Spinal cord (tissue), 10 donors: ENCODE data around the gene GHSR. TPM values are rescaled to one million over a fixed set of nuclear protein-coding genes. Genes with fewer than 3 reads are reported as not detected.
"Not testable (repeated sequence)": the region's sequence is repeated elsewhere in the genome, so short reads cannot be mapped to it uniquely, and the experiment has no call there.

ENCODE experiments used
- DNase-seq, 6 donors: peaks; one replicate each; pipeline versions ENCODE4 v3.0.0 to v3.0.0-alpha.2; 2013 to 2015; ENCODE audit warnings: low spot score in 6 of 6, low read depth in 4 of 6
- H3K27ac ChIP-seq: one replicate; pipeline ENCODE4 v1.5.1; 2013; ENCODE audit warnings: low read depth, low read length, control low read depth
- H3K27me3 ChIP-seq: one replicate; pipeline ENCODE4 v1.6.1; 2013; ENCODE audit warnings: low read length; ENCODE audit not compliant: control insufficient read depth, insufficient read depth
- H3K36me3 ChIP-seq: one replicate; pipeline ENCODE4 v1.6.1; 2013; ENCODE audit warnings: low read length; ENCODE audit not compliant: control insufficient read depth, insufficient read depth
- H3K4me1 ChIP-seq: one replicate; pipeline ENCODE4 v1.6.1; 2013; ENCODE audit warnings: low read length; ENCODE audit not compliant: control insufficient read depth, insufficient read depth
- H3K4me3 ChIP-seq: one replicate; pipeline ENCODE4 v1.5.1; 2013; ENCODE audit warnings: low read depth, low read length, control low read depth
- H3K9me3 ChIP-seq: one replicate; pipeline ENCODE4 v1.6.1; 2013; ENCODE audit warnings: low read length; ENCODE audit not compliant: control insufficient read depth, insufficient read depth
- WGBS: methylation state at CpG from one replicate; pipeline ENCODE4 v1.1.5; 2013; ENCODE audit warnings: missing lambda C conversion rate; ENCODE audit not compliant: insufficient coverage; 5-methylcytosine and 5-hydroxymethylcytosine counted together
- long read RNA-seq, 4 donors: transcript quantifications; one replicate each; lab custom pipeline, GENCODE V29; 2026
- polyA plus RNA-seq, 2 donors: library from polyadenylated mRNA; unstranded; fragments of 120-200 nt; gene quantifications; one replicate each; pipeline ENCODE4 v1.2.1, GENCODE V29; 2013; ENCODE audit not compliant: insufficient read length in 2 of 2
- total RNA-seq, 2 donors: library from RNA; depleted of rRNA in 1 of 2; stranded (reverse); fragments of 120-200 nt in 1 of 2; fragments of >200 nt in 1 of 2; gene quantifications; one replicate each; pipeline versions ENCODE4 v1.2.3 to v1.2.4, GENCODE V29; 2013 to 2014
- donor health status: healthy.

GHSR gene
- under 1 TPM; 0.17 to 0.40 TPM for total RNA-seq
- polyA plus RNA-seq: under 1 TPM; 0.18 to 0.29 TPM
- long read RNA-seq, donor 1, partial matches to known transcripts: 0 of 1 reads
- long read RNA-seq, donor 1, other reads (novel, unspliced or antisense): 0 of 1 reads
- long read RNA-seq, donor 2: 0 reads
- long read RNA-seq, donor 3, partial matches to known transcripts: 0 of 1 reads
- long read RNA-seq, donor 3, other reads (novel, unspliced or antisense): 0 of 1 reads
- long read RNA-seq, donor 4: 0 reads

- Histone ChIP-seq H3K9me3 (no peaks in the 10 kb centered on the region), H3K4me3 (no peak within 1 kb of the TSS), H3K27me3 (peaks cover 53% of the 10 kb centered on the region), H3K4me1 (peaks cover 29% of the 10 kb centered on the region), H3K36me3 (no peaks in the 10 kb centered on the region), H3K27ac (no peak within 1 kb of the TSS)
- 4% methylated on average over 75 of the region's 76 CpGs for WGBS
- peak in 2 of 6 donors; percentile 36 to 60 for DNase-seq
These were observed at the start of gene GHSR for GRCh38 chr3:172447611-172448579. Gene GHSR (minus strand): TSS chr3:172448456. CDS start chr3:172448413, 43 bp downstream.

DNA sequence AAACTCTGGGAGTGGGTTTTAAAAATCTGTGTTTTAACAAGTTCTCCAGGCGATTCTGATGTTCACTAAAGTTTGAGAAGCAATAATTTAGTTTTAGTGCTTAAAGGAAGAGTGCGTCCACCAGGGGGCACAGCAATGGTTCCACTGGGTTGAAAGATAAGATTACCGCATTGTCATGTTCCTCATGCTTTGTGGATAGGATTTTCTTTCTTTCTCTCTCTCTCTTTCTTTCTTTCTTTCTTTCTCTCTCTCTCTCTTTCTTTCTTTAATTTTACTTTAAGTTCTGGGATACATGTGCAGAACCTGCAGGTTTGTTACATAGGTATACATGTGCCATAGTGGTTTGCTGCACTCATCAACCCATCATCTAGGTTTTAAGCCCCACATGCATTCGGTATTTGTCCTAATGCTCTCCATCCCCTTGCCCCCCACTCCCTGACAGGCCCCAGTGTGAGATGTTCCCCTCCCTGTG lies 42.0 kb upstream of the GHSR start:
- peak in 5 of 6 donors; percentile 7 to 73 (median 36) for DNase-seq
- WGBS: no CpG with 5 or more reads among the region's 4 CpGs
- H3K36me3 ChIP-seq: not testable (repeated sequence)

GRCh38 chr3:172478116-172478515 lies 29.9 kb upstream of the GHSR start:
- Histone ChIP-seq H3K36me3 (no peaks in the 10 kb centered on the region), H3K27me3 (no peaks in the 10 kb centered on the region), H3K4me3 (no peak overlapping the region), H3K9me3 (no peaks in the 10 kb centered on the region), H3K27ac (no peak overlapping the region), H3K4me1 (no peaks in the 10 kb centered on the region)
- 86% methylated on average over 1 of the region's 1 CpG for WGBS
- no peak for DNase-seq

More for the DNA sequence above, 42.0 kb upstream of the GHSR start:
- not testable (repeated sequence) for H3K27ac ChIP-seq, H3K27me3 ChIP-seq, H3K4me1 ChIP-seq, H3K9me3 ChIP-seq, H3K4me3 ChIP-seq

- Histone ChIP-seq H3K36me3 (no peaks in the 10 kb centered on the region), H3K27me3 (no peaks in the 10 kb centered on the region), H3K4me3 (no peak overlapping the region), H3K4me1 (no peaks in the 10 kb centered on the region), H3K9me3 (no peaks in the 10 kb centered on the region), H3K27ac (no peak overlapping the region)
- WGBS: 100% methylated on average over 1 of the region's 5 CpGs
- DNase-seq: no peak
These were observed 28.1 kb upstream of the GHSR start for GRCh38 chr3:172476347-172476746.

DNA sequence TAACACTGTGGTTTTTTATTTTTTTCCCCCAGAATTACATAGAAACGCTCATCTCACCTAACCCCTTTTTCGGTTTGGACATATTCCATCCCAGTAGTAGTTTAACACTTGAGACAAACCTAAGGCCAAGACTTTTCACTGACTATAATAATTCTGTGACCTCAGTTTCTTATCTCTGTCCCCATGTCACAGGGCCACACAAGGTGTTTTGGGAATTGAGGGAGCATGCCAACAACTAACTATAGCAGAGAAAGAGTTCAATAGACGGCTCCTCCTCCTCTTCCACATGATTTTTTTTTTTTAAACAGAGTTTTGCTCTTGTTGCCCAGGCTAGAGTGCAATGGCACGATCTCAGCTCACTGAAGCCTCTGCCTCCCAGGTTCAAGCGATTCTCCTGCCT lies 27.4 kb upstream of the GHSR start:
- H3K4me1 ChIP-seq: no peaks in the 10 kb centered on the region
- no peaks in the 10 kb centered on the region for H3K36me3 ChIP-seq
- H3K27ac ChIP-seq: no peak overlapping the region
- DNase-seq: no peak
- no peaks in the 10 kb centered on the region for H3K9me3 ChIP-seq
- no peaks in the 10 kb centered on the region for H3K27me3 ChIP-seq
- no peak overlapping the region for H3K4me3 ChIP-seq
- 60% methylated on average over 1 of the region's 5 CpGs for WGBS

DNA sequence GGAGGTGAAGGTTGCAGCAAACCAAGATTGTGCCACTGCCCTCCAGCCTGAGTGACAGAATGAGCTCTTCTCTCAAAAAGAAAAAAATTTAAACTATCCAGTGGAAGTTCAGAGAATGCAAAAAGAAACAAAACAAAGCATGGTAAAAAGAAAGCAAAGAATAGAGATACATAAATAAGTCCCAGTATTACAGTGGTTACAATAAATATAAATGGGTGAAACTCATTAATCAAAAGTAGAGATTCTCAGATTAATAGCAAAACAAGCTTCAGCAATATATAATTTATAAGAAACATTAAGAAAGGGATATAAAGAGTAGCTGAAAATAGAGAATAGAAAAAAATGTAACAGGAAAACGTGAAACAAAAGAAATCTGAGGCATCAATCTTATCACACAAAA lies 23.6 kb upstream of the GHSR start:
- H3K27ac ChIP-seq: no peak overlapping the region
- no CpG with 5 or more reads among the region's 1 CpG for WGBS
- H3K4me3 ChIP-seq: no peak overlapping the region
- H3K27me3 ChIP-seq: no peaks in the 10 kb centered on the region
- no peak for DNase-seq
- no peaks in the 10 kb centered on the region for H3K4me1 ChIP-seq
- no peaks in the 10 kb centered on the region for H3K9me3 ChIP-seq
- no peaks in the 10 kb centered on the region for H3K36me3 ChIP-seq

DNA sequence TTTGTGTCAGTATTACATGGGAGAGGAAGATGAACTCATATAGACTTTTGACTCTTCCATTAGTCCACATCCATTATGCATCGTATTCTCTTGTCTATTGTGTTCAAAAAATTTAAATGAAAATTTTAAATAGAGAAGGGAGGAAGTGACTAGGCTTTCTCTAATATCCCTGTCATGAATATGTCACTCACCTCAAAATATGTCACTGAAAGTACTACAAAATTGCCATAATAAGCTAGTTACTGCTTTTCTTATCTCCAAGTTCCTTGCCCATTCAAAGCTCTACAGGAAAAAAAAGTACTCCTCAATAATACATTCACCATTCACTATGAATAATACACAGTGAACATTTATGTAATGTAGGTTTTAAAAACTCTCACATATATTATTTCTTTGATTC lies 22.3 kb upstream of the GHSR start:
- H3K9me3 ChIP-seq: no peaks in the 10 kb centered on the region
- no peaks in the 10 kb centered on the region for H3K4me1 ChIP-seq
- H3K4me3 ChIP-seq: no peak overlapping the region
- H3K27me3 ChIP-seq: no peaks in the 10 kb centered on the region
- no peak overlapping the region for H3K27ac ChIP-seq
- DNase-seq: no peak
- H3K36me3 ChIP-seq: no peaks in the 10 kb centered on the region
- WGBS: no CpG with 5 or more reads among the region's 1 CpG

DNA sequence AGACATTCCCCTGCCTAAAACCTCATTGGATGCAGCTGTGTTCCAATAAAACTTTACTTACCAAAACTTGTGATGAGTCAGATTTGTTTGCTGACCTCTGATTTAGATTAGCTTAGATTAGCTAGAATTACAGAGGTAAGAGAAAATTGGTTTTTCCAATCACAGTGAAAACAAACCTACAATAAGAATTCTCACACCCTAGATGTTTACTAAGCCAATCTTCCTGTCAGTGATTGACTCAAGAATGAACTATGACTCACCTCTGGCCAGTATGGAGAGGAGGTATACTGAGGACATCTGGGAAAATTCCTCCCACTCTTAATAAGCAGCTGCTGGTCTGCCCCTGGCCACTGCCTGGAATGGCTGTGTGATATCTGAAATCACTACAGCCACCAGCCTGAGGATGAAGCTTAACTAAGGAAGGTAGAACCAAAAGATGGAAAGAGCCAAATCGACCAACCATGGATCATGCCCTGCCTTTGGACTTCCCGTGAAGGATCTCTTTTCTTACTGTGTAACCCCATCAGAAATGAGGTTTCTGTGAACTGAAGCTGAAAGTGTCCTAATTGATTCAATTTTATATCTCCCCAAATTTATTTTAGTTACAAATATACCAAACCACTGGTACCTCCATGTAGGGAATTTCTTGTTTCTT lies 19.0 kb upstream of the GHSR start:
- H3K4me3 ChIP-seq: no peak overlapping the region
- H3K9me3 ChIP-seq: no peaks in the 10 kb centered on the region
- no peak overlapping the region for H3K27ac ChIP-seq
- WGBS: 100% methylated on average over 1 of the region's 2 CpGs
- no peaks in the 10 kb centered on the region for H3K27me3 ChIP-seq
- DNase-seq: no peak
- no peaks in the 10 kb centered on the region for H3K36me3 ChIP-seq
- no peaks in the 10 kb centered on the region for H3K4me1 ChIP-seq

DNA sequence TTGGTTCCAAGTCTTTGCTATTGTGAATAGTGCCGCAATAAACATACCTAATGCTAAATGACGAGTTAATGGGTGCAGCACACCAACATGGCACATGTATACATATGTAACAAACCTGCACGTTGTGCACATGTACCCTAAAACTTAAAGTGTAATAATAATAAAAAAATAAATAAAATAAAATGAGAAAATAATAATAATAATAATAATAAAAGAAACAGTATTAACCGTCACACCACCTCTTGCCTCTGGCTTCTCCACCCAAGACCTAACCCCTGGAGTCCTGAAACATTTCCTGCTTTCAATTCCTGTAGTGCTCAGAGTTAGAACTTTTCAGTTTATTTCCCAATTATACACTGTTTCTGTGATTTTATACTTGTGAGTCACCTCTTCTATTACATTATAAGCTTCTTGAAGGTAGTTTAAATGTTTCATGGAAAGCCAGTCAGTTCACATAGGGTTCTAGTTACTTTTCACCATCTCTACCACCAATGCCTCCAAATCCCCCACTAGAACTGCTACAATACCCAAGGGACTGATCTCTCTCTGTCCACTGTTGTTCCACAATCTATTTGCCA lies 18.4 kb upstream of the GHSR start:
- Histone ChIP-seq H3K9me3 (no peaks in the 10 kb centered on the region), H3K36me3 (no peaks in the 10 kb centered on the region), H3K27ac (no peak overlapping the region), H3K27me3 (no peaks in the 10 kb centered on the region), H3K4me3 (no peak overlapping the region), H3K4me1 (no peaks in the 10 kb centered on the region)
- DNase-seq: no peak
- WGBS: no CpG with 5 or more reads among the region's 4 CpGs
